ENCODE data around the gene GSTA3. TPM values are rescaled to one million over a fixed set of nuclear protein-coding genes. Genes with fewer than 3 reads are reported as not detected.
"Not testable (repeated sequence)": the region's sequence is repeated elsewhere in the genome, so short reads cannot be mapped to it uniquely, and the experiment has no call there.

The GSTA3 gene
- polyA plus RNA-seq, 1 experiment = not detected

GRCh38 chr6:52909131-52909530, 367 bp downstream of the GSTA3 start:
- H3K4me3 ChIP-seq (ENCODE audit: low read depth, low read length) = no peak overlapping the region
- H3K9me3 ChIP-seq (ENCODE audit: control insufficient read depth, insufficient read depth, low read length) = no peaks in the 10 kb centered on the region
- POLR2A ChIA-PET = no interaction called here
- no peak overlapping the region for H3K27ac ChIP-seq (ENCODE audit: low read depth, low read length)
- no peaks in the 10 kb centered on the region for H3K27me3 ChIP-seq (ENCODE audit: control insufficient read depth, insufficient read depth, low read length)
- TF ChIP-seq, protein P1, sequence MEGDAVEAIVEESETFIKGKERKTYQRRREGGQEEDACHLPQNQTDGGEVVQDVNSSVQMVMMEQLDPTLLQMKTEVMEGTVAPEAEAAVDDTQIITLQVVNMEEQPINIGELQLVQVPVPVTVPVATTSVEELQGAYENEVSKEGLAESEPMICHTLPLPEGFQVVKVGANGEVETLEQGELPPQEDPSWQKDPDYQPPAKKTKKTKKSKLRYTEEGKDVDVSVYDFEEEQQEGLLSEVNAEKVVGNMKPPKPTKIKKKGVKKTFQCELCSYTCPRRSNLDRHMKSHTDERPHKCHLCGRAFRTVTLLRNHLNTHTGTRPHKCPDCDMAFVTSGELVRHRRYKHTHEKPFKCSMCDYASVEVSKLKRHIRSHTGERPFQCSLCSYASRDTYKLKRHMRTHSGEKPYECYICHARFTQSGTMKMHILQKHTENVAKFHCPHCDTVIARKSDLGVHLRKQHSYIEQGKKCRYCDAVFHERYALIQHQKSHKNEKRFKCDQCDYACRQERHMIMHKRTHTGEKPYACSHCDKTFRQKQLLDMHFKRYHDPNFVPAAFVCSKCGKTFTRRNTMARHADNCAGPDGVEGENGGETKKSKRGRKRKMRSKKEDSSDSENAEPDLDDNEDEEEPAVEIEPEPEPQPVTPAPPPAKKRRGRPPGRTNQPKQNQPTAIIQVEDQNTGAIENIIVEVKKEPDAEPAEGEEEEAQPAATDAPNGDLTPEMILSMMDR (IDR thresholded peaks at IDR 0.05; ENCODE audit: low read depth, low read length) = no peak
- DNase-seq (ENCODE audit: low read depth, low spot score) = no peak
- CTCF ChIA-PET = no interaction called here

- ChIA-PET POLR2A (no interaction called here), CTCF (interaction anchor here (0.8 kb wide), 1 partner anchor 27 kb away, joined by 7 read pairs; no protein-coding TSS in a partner anchor)
- DNase-seq (ENCODE audit: low read depth, low spot score) = no peak
- Histone ChIP-seq H3K27ac (ENCODE audit: low read depth, low read length) (no peak overlapping the region), H3K27me3 (ENCODE audit: control insufficient read depth, insufficient read depth, low read length) (no peaks in the 10 kb centered on the region), H3K9me3 (ENCODE audit: control insufficient read depth, insufficient read depth, low read length) (no peaks in the 10 kb centered on the region), H3K4me3 (ENCODE audit: low read depth, low read length) (no peak overlapping the region)
- TF ChIP-seq, protein P1 (IDR thresholded peaks at IDR 0.05; ENCODE audit: low read depth, low read length) = no peak
These were observed 972 bp downstream of the GSTA3 start for GRCh38 chr6:52908526-52908925.

DNA sequence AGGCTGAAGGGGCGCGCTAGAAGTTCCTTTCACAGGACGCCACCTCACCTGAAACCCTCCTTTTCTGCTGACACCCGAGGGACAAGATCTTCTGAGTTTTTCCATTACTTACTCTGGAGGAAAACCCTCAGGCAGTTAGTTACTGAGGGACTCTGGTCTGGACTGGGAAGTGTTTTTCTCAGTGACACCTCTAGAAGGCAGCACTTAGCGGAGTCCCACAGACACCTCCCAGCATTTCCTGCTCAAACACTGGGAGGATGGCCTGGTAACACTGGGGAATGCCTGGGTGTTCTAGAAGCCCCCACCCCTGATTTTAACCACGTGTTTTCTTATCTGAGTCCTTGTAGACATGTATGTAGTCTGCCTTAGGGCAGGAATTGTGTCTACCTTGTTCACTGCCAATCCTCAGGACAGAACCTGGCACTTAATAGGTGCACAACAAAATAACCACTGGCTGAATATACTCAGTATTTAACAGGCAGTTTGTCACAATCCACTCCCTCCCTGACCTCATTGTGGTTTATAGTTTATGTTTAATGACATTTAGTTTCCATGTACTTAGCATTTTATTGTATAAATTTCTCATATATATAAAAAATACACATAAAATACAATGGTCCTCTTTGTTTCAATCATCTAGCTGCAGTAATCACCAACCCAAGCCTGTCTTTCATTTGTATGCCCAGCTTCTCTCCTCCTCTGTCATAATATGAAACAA, 4.8 kb downstream of the GSTA3 start:
- Histone ChIP-seq H3K27me3 (ENCODE audit: control insufficient read depth, insufficient read depth, low read length) (no peaks in the 10 kb centered on the region), H3K9me3 (ENCODE audit: control insufficient read depth, insufficient read depth, low read length) (no peaks in the 10 kb centered on the region), H3K4me3 (ENCODE audit: low read depth, low read length) (no peak overlapping the region), H3K27ac (ENCODE audit: low read depth, low read length) (no peak overlapping the region)
- no peak for DNase-seq (ENCODE audit: low read depth, low spot score)
- ChIA-PET CTCF (interaction anchor here (0.6 kb wide), 1 partner anchor 113 kb away, joined by 3 read pairs; no protein-coding TSS in a partner anchor), POLR2A (no interaction called here)
- TF ChIP-seq, protein P1 (IDR thresholded peaks at IDR 0.05; ENCODE audit: low read depth, low read length) = peak; percentile 34

- TF ChIP-seq, protein P1 (IDR thresholded peaks at IDR 0.05; ENCODE audit: low read depth, low read length) = no peak
- Histone ChIP-seq H3K27me3 (ENCODE audit: control insufficient read depth, insufficient read depth, low read length) (peaks cover 2% of the 10 kb centered on the region), H3K4me3 (ENCODE audit: low read depth, low read length) (no peak overlapping the region), H3K9me3 (ENCODE audit: control insufficient read depth, insufficient read depth, low read length) (peaks cover 6% of the 10 kb centered on the region; the same call in 1 of the 2 replicates), H3K27ac (ENCODE audit: low read depth, low read length) (no peak overlapping the region)
- POLR2A ChIA-PET = no interaction called here
- no peak for DNase-seq (ENCODE audit: low read depth, low spot score)
- CTCF ChIA-PET = no interaction called here
These were observed 9.0 kb downstream of the GSTA3 start for GRCh38 chr6:52900536-52900935.

DNA sequence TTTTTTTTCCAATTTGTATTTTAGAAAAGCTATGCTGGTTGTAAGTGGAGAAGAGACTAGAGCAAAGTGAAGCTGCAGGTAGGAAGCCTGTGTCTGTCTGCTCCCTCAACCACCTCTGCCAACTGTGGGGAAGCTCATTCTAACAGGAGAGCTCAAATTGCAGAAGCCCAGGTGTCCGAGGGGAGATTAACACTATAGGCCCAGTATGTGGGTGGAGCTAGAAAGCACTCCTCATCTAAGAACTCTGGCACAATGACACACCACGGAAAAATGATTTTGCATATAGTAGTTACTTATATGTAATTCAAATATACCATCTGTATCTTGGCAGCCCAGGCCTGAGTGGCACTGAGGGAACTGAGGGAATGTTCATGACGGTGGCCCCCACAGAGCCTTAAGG, 13.7 kb downstream of the GSTA3 start:
- DNase-seq (ENCODE audit: low read depth, low spot score); H3K4me3 ChIP-seq (ENCODE audit: low read depth, low read length); H3K27me3 ChIP-seq (ENCODE audit: control insufficient read depth, insufficient read depth, low read length); H3K9me3 ChIP-seq (ENCODE audit: control insufficient read depth, insufficient read depth, low read length); H3K27ac ChIP-seq (ENCODE audit: low read depth, low read length); POLR2A ChIA-PET: not testable (repeated sequence)
- CTCF ChIA-PET = interaction anchor here (0.6 kb wide), 1 partner anchor 40 kb away, joined by 3 read pairs; no protein-coding TSS in a partner anchor

All from AG04450 (cell line).